Measurements from ENCODE around the gene PTPRG. TPM values are rescaled to one million over a fixed set of nuclear protein-coding genes. Genes with fewer than 3 reads are reported as not detected.

The PTPRG gene
- total and polyA plus RNA-seq, 2 experiments from 2014 or later, result 24.4 to 131 TPM

DNA sequence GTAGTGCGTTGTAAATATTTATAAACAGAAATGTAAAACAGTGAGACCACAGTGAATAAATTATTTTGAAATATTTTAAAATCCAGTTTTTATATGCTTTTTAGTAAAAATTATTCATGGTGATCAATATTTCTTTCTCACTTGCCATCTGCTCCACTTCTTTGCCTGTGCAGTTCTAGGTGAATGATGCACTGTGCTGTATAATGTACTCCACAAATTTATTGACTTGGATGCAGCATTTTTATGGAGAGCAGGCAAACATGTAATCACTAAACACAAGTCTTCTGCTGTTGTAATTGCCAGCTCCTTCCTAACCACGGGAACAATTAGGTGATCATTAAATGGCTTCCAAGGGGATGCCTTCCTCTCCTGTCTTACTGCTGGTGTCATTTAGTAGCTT lies 395.9 kb downstream of the PTPRG start:
- no peak overlapping the region for H3K27ac ChIP-seq (ENCODE audit: low read depth)
- H3K27ac Mint-ChIP-seq, result no peak overlapping the region
- H3K4me3 ChIP-seq, result no peak overlapping the region
- peaks cover 42% of the 10 kb centered on the region for H3K4me1 Mint-ChIP-seq
- H3K36me3 ChIP-seq (ENCODE audit: insufficient read depth), result no peaks in the 10 kb centered on the region
- H3K9me3 Mint-ChIP-seq, result no peaks in the 10 kb centered on the region
- H3K27me3 ChIP-seq (ENCODE audit: insufficient read depth), result no peaks in the 10 kb centered on the region
- H3K79me2 ChIP-seq (replicated peaks; ENCODE audit: insufficient read depth), result peaks cover 78% of the 10 kb centered on the region
- TF ChIP-seq, protein P1, sequence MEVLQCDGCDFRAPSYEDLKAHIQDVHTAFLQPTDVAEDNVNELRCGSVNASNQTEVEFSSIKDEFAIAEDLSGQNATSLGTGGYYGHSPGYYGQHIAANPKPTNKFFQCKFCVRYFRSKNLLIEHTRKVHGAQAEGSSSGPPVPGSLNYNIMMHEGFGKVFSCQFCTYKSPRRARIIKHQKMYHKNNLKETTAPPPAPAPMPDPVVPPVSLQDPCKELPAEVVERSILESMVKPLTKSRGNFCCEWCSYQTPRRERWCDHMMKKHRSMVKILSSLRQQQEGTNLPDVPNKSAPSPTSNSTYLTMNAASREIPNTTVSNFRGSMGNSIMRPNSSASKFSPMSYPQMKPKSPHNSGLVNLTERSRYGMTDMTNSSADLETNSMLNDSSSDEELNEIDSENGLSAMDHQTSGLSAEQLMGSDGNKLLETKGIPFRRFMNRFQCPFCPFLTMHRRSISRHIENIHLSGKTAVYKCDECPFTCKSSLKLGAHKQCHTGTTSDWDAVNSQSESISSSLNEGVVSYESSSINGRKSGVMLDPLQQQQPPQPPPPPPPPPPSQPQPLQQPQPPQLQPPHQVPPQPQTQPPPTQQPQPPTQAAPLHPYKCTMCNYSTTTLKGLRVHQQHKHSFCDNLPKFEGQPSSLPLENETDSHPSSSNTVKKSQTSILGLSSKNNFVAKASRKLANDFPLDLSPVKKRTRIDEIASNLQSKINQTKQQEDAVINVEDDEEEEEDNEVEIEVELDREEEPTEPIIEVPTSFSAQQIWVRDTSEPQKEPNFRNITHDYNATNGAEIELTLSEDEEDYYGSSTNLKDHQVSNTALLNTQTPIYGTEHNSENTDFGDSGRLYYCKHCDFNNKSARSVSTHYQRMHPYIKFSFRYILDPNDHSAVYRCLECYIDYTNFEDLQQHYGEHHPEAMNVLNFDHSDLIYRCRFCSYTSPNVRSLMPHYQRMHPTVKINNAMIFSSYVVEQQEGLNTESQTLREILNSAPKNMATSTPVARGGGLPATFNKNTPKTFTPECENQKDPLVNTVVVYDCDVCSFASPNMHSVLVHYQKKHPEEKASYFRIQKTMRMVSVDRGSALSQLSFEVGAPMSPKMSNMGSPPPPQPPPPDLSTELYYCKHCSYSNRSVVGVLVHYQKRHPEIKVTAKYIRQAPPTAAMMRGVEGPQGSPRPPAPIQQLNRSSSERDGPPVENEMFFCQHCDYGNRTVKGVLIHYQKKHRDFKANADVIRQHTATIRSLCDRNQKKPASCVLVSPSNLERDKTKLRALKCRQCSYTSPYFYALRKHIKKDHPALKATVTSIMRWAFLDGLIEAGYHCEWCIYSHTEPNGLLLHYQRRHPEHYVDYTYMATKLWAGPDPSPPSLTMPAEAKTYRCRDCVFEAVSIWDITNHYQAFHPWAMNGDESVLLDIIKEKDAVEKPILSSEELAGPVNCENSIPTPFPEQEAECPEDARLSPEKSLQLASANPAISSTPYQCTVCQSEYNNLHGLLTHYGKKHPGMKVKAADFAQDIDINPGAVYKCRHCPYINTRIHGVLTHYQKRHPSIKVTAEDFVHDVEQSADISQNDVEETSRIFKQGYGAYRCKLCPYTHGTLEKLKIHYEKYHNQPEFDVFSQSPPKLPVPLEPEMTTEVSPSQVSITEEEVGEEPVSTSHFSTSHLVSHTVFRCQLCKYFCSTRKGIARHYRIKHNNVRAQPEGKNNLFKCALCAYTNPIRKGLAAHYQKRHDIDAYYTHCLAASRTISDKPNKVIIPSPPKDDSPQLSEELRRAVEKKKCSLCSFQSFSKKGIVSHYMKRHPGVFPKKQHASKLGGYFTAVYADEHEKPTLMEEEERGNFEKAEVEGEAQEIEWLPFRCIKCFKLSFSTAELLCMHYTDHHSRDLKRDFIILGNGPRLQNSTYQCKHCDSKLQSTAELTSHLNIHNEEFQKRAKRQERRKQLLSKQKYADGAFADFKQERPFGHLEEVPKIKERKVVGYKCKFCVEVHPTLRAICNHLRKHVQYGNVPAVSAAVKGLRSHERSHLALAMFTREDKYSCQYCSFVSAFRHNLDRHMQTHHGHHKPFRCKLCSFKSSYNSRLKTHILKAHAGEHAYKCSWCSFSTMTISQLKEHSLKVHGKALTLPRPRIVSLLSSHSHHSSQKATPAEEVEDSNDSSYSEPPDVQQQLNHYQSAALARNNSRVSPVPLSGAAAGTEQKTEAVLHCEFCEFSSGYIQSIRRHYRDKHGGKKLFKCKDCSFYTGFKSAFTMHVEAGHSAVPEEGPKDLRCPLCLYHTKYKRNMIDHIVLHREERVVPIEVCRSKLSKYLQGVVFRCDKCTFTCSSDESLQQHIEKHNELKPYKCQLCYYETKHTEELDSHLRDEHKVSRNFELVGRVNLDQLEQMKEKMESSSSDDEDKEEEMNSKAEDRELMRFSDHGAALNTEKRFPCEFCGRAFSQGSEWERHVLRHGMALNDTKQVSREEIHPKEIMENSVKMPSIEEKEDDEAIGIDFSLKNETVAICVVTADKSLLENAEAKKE (CRISPR knock-in tag; IDR thresholded peaks at IDR 0.05), result no peak
- TF ChIP-seq EZH2 (IDR thresholded peaks at IDR 0.05; ENCODE audit: low read depth, unreplicated experiment) (no peak), CTCF (conservative IDR thresholded peaks at IDR 0.05; ENCODE audit: low read depth in 2 of 2) (no peak), CREB1 (CRISPR knock-in tag; IDR thresholded peaks at IDR 0.05; ENCODE audit: low read depth) (no peak), REST (IDR thresholded peaks at IDR 0.05; ENCODE audit: unreplicated experiment) (no peak), EZH2phosphoT487 (IDR thresholded peaks at IDR 0.05; ENCODE audit: unreplicated experiment) (no peak), ZNF114 (CRISPR knock-in tag; IDR thresholded peaks at IDR 0.05) (no peak), POLR2AphosphoS5 (IDR thresholded peaks at IDR 0.05; ENCODE audit: low read depth) (no peak), JUNB (IDR thresholded peaks at IDR 0.05; ENCODE audit: unreplicated experiment) (no peak), ZNF331 (CRISPR knock-in tag; IDR thresholded peaks at IDR 0.05; ENCODE audit: low read depth) (no peak), NANOG (IDR thresholded peaks at IDR 0.05; ENCODE audit: borderline replicate concordance) (no peak), STAT1 (IDR thresholded peaks at IDR 0.05; ENCODE audit: unreplicated experiment) (no peak)
- TF ChIP-seq, protein P2, sequence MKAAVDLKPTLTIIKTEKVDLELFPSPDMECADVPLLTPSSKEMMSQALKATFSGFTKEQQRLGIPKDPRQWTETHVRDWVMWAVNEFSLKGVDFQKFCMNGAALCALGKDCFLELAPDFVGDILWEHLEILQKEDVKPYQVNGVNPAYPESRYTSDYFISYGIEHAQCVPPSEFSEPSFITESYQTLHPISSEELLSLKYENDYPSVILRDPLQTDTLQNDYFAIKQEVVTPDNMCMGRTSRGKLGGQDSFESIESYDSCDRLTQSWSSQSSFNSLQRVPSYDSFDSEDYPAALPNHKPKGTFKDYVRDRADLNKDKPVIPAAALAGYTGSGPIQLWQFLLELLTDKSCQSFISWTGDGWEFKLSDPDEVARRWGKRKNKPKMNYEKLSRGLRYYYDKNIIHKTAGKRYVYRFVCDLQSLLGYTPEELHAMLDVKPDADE (IDR thresholded peaks at IDR 0.05), result no peak
- no peak overlapping the region for H3K4me3 Mint-ChIP-seq
- H3K9me2 ChIP-seq (ENCODE audit: insufficient read depth), result no peaks in the 10 kb centered on the region
- no peak overlapping the region for H3K4me2 ChIP-seq
- no peaks in the 10 kb centered on the region for H3F3A ChIP-seq (replicated peaks; ENCODE audit: low read depth)
- no peak for DNase-seq (ENCODE audit: low spot score)
- peaks cover 61% of the 10 kb centered on the region for H3K4me1 ChIP-seq (ENCODE audit: insufficient read depth)
- H4K20me1 ChIP-seq (replicated peaks; ENCODE audit: insufficient read depth), result peaks cover 11% of the 10 kb centered on the region; the same call in 1 of the 2 replicates
- no peak for ATAC-seq
- H2AFZ ChIP-seq, result no peak overlapping the region
- peaks cover 6% of the 10 kb centered on the region for H3K27me3 Mint-ChIP-seq (ENCODE audit: insufficient read depth, low read depth, poor library complexity)
- no peaks in the 10 kb centered on the region for H3K36me3 Mint-ChIP-seq (ENCODE audit: low read depth)

Measured in GM23338 (cell line).